HEK293 (cell line): ENCODE results near the gene BOK.
"Not testable (repeated sequence)": the region's sequence is repeated elsewhere in the genome, so short reads cannot be mapped to it uniquely, and the experiment has no call there.

Source experiments
- CTCF ChIA-PET: fragments of 350-600 bp; formaldehyde crosslinking; extraction: SDS; loops from one replicate; lab custom pipeline; 2021; ENCODE audit warnings: antibody characterized with exemption; lab: Yijun Ruan, JAX
- POLR2A ChIA-PET: fragments of 300-600 bp; formaldehyde crosslinking; extraction: SDS; loops from one replicate; lab custom pipeline; 2020; ENCODE audit warnings: antibody characterized with exemption, inconsistent platforms; lab: Yijun Ruan, JAX
- H3K27ac ChIP-seq: fragments of 200-500 bp; sonication (Bioruptor generic); 2 replicates; pipeline ENCODE4 v1.5.1; 2014; ENCODE audit warnings: low read depth, low read length, control low read depth, inconsistent platforms; ENCODE audit errors: extremely low read depth
- H3K36me3 ChIP-seq, 2 experiments: fragments of 200-500 bp in 1 of 2; sonication (Bioruptor generic) in 1 of 2; 1 replicate in 1 of 2; 2 replicates in 1 of 2; pipeline ENCODE4 v1.5.1; 2014 to 2017; ENCODE audit warnings: inconsistent platforms in 2 of 2, low read length in 2 of 2; ENCODE audit not compliant: control insufficient read depth in 2 of 2, insufficient read depth in 1 of 2
- H3K4me1 ChIP-seq: fragments of 200-500 bp; sonication (Bioruptor generic); 2 replicates; pipeline ENCODE4 v1.5.1; 2014; ENCODE audit warnings: mild to moderate bottlenecking, low read length, inconsistent platforms; ENCODE audit not compliant: control insufficient read depth, insufficient read depth
- H3K4me3 ChIP-seq: 2 replicates; pipeline ENCODE4 v1.5.1; 2011; ENCODE audit warnings: low read depth, mild to moderate bottlenecking, control low read depth, low read length, moderate library complexity
- H3K9me3 ChIP-seq: fragments of 200-500 bp; sonication (Bioruptor generic); 2 replicates; pipeline ENCODE4 v1.5.1; 2014; ENCODE audit warnings: low read depth, low read length, inconsistent platforms; ENCODE audit not compliant: control insufficient read depth, insufficient read depth
- HOXD13 ChIP-seq: sonication (generic); formaldehyde crosslinking; IDR thresholded peaks from 2 replicates; pipeline ENCODE4 v1.8.0; 2022; ENCODE audit warnings: missing genetic modification reagents, borderline replicate concordance
- PRDM2 ChIP-seq: fragments of 450-650 bp; formaldehyde crosslinking; IDR thresholded peaks from 2 replicates; pipeline ENCODE4 v1.5.1; 2016; ENCODE audit warnings: missing biosample characterization, missing genetic modification characterization, borderline replicate concordance
- SP7 ChIP-seq: fragments of 450-650 bp; formaldehyde crosslinking; IDR thresholded peaks from 2 replicates; pipeline ENCODE4 v1.5.1; 2016; ENCODE audit warnings: missing biosample characterization, missing genetic modification characterization
- ZBTB26 ChIP-seq: fragments of 450-650 bp; formaldehyde crosslinking; optimal IDR thresholded peaks from 2 replicates; pipeline ENCODE3; 2016; ENCODE audit warnings: missing biosample characterization, mild to moderate bottlenecking, missing genetic modification characterization
- ZEB2 ChIP-seq: fragments of 450-650 bp; formaldehyde crosslinking; IDR thresholded peaks from 2 replicates; pipeline ENCODE4 v1.5.1; 2016; ENCODE audit warnings: missing biosample characterization, missing genetic modification characterization
- ZFP41 ChIP-seq: fragments of 450-650 bp; formaldehyde crosslinking; IDR thresholded peaks from 2 replicates; pipeline ENCODE4 v1.5.1; 2016; ENCODE audit warnings: missing biosample characterization, missing genetic modification characterization, borderline replicate concordance
- ZNF148 ChIP-seq: fragments of 450-650 bp; formaldehyde crosslinking; IDR thresholded peaks from 2 replicates; pipeline ENCODE4 v1.5.0; 2017; ENCODE audit warnings: missing biosample characterization, missing genetic modification characterization, borderline replicate concordance
- ZNF16 ChIP-seq: fragments of 450-650 bp; formaldehyde crosslinking; IDR thresholded peaks from 2 replicates; pipeline ENCODE4 v1.5.1; 2016; ENCODE audit warnings: low read depth, missing biosample characterization, missing genetic modification characterization
- ZNF248 ChIP-seq: fragments of 450-650 bp; formaldehyde crosslinking; IDR thresholded peaks from 2 replicates; pipeline ENCODE4 v1.5.1; 2017; ENCODE audit warnings: missing biosample characterization, missing genetic modification characterization
- ZNF280C ChIP-seq: fragments of 450-650 bp; formaldehyde crosslinking; IDR thresholded peaks from 2 replicates; pipeline ENCODE4 v1.5.1; 2016; ENCODE audit warnings: missing biosample characterization, missing genetic modification characterization
- ZNF311 ChIP-seq: fragments of 450-650 bp; formaldehyde crosslinking; IDR thresholded peaks from 2 replicates; pipeline ENCODE4 v1.5.1; 2017; ENCODE audit warnings: missing biosample characterization, missing genetic modification characterization, borderline replicate concordance
- ZNF394 ChIP-seq: fragments of 450-650 bp; formaldehyde crosslinking; IDR thresholded peaks from 2 replicates; pipeline ENCODE4 v1.5.1; 2016; ENCODE audit warnings: missing biosample characterization, missing genetic modification characterization, mild to moderate bottlenecking, moderate library complexity, borderline replicate concordance
- ZNF585B ChIP-seq: fragments of 450-650 bp; formaldehyde crosslinking; IDR thresholded peaks from 2 replicates; pipeline ENCODE4 v1.5.1; 2016; ENCODE audit warnings: missing biosample characterization, missing genetic modification characterization
- ZNF596 ChIP-seq: fragments of 450-650 bp; IDR thresholded peaks from 2 replicates; pipeline ENCODE4 v1.5.0; 2018; ENCODE audit warnings: missing biosample characterization, mild to moderate bottlenecking, missing genetic modification characterization, moderate library complexity
- ZNF600 ChIP-seq: fragments of 450-650 bp; formaldehyde crosslinking; IDR thresholded peaks from 2 replicates; pipeline ENCODE4 v1.5.1; 2016; ENCODE audit warnings: missing biosample characterization, missing genetic modification characterization
- ZNF610 ChIP-seq: fragments of 450-650 bp; formaldehyde crosslinking; IDR thresholded peaks from 2 replicates; pipeline ENCODE4 v1.5.1; 2016; ENCODE audit warnings: missing biosample characterization, missing genetic modification characterization, borderline replicate concordance
- ZSCAN23 ChIP-seq: fragments of 450-650 bp; formaldehyde crosslinking; IDR thresholded peaks from 2 replicates; pipeline ENCODE4 v1.5.1; 2016; ENCODE audit warnings: missing biosample characterization, missing genetic modification characterization

Gene BOK

GRCh38 chr2:241571821-241572620, 13.5 kb downstream of the BOK start:
- peaks cover 0 to 7% of the 10 kb centered on the region in 2 experiments; a peak in 2 of 3 replicates for H3K36me3 ChIP-seq
- H3K4me3 ChIP-seq: no peak overlapping the region
- TF ChIP-seq ZNF585B (tag by site-specific recombination) (no peak), ZNF600 (peak; percentile 69)
- POLR2A ChIA-PET: no interaction called here
- no peaks in the 10 kb centered on the region for H3K9me3 ChIP-seq
- H3K27ac ChIP-seq: no peak overlapping the region
- H3K4me1 ChIP-seq: no peaks in the 10 kb centered on the region
- CTCF ChIA-PET: no interaction called here

- H3K4me3 ChIP-seq, H3K36me3 ChIP-seq, CTCF ChIA-PET, H3K4me1 ChIP-seq, H3K9me3 ChIP-seq, POLR2A ChIA-PET, H3K27ac ChIP-seq: not testable (repeated sequence)
- peak; percentile 74 for TF ChIP-seq ZEB2 (tag by site-specific recombination)
These were observed 14.5 kb downstream of the BOK start for GRCh38 chr2:241572915-241573651.

- Histone ChIP-seq H3K27ac (no peak overlapping the region), H3K4me1 (no peaks in the 10 kb centered on the region), H3K9me3 (no peaks in the 10 kb centered on the region), H3K36me3 (peaks cover 0 to 7% of the 10 kb centered on the region in 2 experiments; a peak in 2 of 3 replicates), H3K4me3 (no peak overlapping the region)
- ChIA-PET POLR2A (no interaction called here), CTCF (interaction anchor here (0.6 kb wide), 1 partner anchor 714 kb away, joined by 3 read pairs; no protein-coding TSS in a partner anchor)
- TF ChIP-seq HOXD13 (CRISPR knock-in tag): no peak
- TF ChIP-seq ZNF610 (tag by site-specific recombination): no peak
- TF ChIP-seq PRDM2 (tag by site-specific recombination): no peak
- no peak for TF ChIP-seq ZNF16 (tag by site-specific recombination)
- TF ChIP-seq ZNF248 (tag by site-specific recombination): no peak
- TF ChIP-seq ZNF148: no peak
- TF ChIP-seq ZNF280C: no peak
- TF ChIP-seq ZSCAN23 (tag by site-specific recombination): no peak
- TF ChIP-seq ZFP41 (tag by site-specific recombination): no peak
- TF ChIP-seq ZNF311 (tag by site-specific recombination): no peak
- TF ChIP-seq ZBTB26 (tag by site-specific recombination): no peak
- no peak for TF ChIP-seq ZNF596 (tag by site-specific recombination)
- TF ChIP-seq SP7 (tag by site-specific recombination): no peak
- no peak for TF ChIP-seq ZNF394
These were observed 15.2 kb downstream of the BOK start for GRCh38 chr2:241573741-241574140.
